NCI-H446 (cell line): ENCODE data around the gene REPS1.

Experiments
- DNase-seq, 2 experiments: peaks; one replicate each; lab custom pipeline; 2025; lab: John Stamatoyannopoulos, UW

The REPS1 gene

GRCh38 chr6:138856654-138857053, 131.4 kb downstream of the REPS1 start:
- DNase-seq: no peak
